Endothelial cell of hepatic sinusoid (primary cell): ENCODE results near the gene SEC14L2.
"Not testable (repeated sequence)": the region's sequence is repeated elsewhere in the genome, so short reads cannot be mapped to it uniquely, and the experiment has no call there.

Source experiments
- in situ Hi-C: cut with HindIII; loops from 2 replicates; pipeline ENCODE4 v1.10.0; 2017; ENCODE audit warnings: low sequenced_read_pairs

SEC14L2 gene

GRCh38 chr22:30451488-30451887, 54.7 kb downstream of the SEC14L2 start:
- in situ Hi-C loops = not testable (repeated sequence)

DNA sequence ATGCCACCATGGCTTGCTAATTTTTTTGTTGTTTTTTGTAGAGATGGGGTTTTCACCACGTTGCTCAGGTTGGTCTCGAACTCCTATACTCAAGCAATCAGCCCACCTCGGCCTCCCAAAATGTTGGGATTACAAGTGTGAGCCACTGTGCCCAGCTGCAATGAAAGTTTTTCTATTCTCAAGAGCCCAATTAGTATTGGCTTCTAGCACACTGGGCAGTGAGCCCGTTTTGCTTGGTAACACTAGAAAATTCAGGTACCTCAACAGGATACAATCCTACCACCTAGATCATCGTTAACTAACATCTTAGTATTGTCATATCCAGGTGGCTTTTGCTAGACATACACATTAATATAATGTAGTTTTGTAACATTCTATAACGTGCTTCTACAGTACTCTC, 56.0 kb downstream of the SEC14L2 start:
- in situ Hi-C loops = no loop called here

DNA sequence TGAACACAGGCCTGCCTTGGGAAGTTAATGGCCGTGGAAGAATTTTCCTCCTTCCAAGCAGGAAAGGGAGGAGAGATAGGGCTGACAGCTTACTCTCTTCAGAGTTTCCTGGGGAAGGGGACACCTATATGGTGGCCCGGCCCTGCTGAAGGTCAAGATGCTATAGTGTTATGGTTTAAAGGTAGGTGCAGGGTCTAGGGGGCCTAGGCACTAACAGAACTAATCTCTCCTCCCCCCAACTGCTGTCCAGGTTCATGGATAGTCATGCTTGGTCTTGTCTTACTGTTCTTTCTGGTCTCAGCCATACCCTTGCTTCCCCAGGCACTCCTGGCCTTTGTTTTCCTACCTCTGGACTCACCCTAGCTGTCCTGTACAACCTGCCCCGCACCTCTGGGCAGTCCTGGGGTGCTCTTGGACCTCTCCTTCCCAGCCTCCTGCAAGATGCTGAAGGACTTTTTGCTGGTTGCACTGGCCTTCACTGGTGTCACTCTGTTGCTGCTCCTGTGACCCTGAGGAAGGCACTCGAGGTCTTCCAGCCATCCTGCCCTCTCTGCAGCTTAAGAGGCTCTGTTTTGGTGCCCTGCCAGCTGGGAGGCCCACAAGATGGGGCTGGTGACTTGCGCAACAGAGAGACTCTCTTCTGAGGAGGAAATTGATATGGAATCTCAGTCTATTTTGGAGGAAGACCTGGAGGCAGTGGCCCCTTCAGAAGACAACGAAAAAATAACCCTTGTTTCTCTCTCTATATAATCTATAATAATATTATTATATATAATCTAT, 57.1 kb downstream of the SEC14L2 start:
- in situ Hi-C loops = no loop called here

GRCh38 chr22:30455075-30455840, 58.4 kb downstream of the SEC14L2 start:
- in situ Hi-C loops = no loop called here

DNA sequence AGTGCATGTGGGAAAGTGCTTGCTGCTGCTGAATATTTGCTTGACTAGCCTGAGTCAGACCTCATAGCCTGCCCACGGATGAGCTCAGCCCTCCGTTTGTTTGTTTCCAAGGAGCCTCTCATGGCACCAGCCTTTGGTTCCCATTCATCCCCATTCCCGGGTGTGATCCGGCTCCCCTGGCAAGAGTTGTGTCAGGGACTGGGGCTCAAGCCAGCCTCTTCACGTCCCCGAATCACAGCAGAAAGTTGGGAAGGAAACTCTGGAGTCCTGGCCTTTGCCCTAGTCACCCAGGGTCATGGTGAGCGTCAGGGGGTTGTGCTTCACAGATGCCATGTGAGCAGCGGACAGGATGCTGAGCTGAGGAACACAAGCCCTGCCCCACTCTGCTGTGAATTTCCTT, 61.2 kb downstream of the SEC14L2 start:
- in situ Hi-C loops = no loop called here

DNA sequence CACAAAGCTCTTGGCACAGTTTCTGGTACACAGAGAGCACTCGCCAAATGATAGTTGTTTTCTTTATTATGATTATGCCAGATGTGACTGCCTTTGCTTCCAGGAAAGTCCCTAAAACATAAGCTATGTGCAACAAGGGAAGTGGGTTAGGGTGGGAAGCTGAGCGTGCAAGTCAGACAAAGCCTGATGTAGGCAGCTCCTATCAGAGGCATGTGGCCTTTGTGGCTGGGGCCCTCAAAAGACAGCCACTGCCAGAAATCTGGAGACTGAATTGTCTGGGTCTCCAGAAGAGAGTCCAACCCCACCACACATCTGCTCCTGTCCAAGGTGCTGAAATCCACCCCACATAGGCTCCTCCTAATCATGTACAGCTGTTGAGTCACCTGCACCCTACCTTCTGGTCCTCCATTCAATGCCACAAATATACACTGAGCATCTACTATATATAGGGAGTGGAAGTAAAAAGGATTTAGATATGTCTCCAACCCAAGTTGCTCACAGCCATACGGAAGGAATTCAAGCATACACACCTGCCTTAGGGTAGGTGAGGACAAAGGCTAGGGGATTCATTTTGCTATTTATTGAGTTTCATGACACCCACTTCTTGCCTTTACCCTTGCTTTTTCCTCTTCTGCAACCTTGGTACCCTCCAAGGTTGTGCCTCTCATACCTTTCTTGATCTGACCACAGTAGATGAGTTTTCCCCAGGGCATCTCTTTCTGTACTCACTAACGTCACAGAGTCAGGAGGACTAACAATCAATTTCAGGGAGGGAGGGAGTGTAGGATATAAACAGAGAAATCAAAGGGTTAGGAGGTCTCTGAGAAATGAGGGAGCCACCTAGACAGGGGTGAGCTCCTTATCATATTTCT, 62.6 kb downstream of the SEC14L2 start:
- in situ Hi-C loops = no loop called here

DNA sequence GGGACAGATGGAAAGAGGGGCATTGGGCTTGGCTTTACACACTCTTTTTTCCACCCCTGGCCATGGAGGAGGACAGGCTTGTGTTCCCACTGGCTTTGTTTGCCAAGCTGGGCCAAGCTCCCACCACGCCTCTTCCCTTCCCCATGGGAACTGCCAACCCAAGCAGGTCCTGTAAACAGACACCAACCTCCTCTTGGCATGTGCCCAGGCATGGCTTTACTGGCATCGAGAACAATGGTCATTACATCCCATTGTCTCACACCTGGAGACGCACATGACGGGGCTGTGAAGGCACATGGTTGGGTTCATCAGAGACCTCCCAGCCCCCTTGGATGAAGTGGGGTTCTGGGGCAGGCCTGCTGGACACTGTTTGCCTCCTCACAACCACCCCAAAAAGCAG, 63.3 kb downstream of the SEC14L2 start:
- in situ Hi-C loops = no loop called here

- in situ Hi-C loops = not testable (repeated sequence)
Observed at GRCh38 chr22:30460555-30460954, 63.7 kb downstream of the SEC14L2 start.

- in situ Hi-C loops = no loop called here
Observed at GRCh38 chr22:30469165-30469564, 72.3 kb downstream of the SEC14L2 start.

DNA sequence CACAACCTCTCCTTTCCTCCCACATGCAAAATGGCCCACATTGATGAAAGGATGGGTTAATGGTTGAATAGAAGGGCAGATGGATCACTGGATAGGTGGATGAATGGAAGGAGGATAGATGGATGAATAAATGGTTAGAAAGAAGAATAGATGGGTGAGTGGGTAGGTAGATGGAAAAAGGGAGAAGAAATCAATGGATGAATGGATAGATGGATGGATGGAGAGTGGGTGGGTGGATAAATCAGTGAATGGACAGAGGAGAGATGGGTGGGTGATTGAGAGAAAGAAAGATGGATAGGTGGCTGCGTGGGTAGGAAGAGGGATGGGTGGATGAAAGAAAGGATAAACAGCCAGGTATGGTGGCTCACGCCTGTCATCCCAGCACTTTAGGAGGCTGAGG, 73.8 kb downstream of the SEC14L2 start:
- in situ Hi-C loops = no loop called here

- in situ Hi-C loops = no loop called here
Observed at GRCh38 chr22:30471616-30472318, 74.9 kb downstream of the SEC14L2 start, which contains the start of gene SEC14L3. Gene SEC14L3, minus strand, starts transcription at chr22:30472017. Its CDS starts 59 bp downstream, at chr22:30471958.

DNA sequence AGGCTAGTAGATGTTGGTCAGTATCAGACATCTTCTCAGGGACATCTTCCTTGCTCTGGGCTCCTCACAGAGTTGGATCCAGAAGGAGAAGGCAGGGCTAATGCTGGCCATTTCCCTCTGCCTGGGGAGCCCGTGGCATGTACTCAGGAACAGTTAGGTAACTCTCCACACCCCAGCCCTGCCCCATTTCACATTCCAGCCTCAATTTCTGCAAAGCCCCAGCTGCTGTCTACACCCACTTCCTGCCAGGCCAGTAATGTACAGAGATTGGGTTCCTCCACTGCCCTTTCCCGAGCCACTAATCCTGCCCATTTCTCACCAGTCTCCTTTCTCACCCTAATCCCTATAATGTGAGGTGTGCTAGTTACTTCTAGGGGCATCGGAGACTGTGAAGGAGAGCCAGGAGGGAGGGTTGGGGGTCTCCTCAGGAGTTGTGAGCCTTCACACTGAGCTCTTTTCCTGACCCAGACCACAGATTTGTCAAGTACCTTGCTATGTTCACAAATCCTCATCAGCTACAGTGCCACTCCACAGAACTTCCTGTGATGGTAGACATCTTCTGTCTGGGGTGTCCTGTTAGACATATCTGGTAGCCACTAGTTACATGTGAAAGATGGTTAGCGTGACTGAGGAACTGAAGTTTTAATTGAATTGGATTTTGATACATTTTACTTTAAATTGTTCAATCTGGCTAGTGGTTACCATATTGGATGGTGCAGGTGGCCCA, 76.3 kb downstream of the SEC14L2 start:
- in situ Hi-C loops = no loop called here

- in situ Hi-C loops = no loop called here
Observed at GRCh38 chr22:30474121-30474520, 77.3 kb downstream of the SEC14L2 start.
